GM12878 (cell line): ENCODE data around the gene PRKCE. TPM values are rescaled to one million over a fixed set of nuclear protein-coding genes. Genes with fewer than 3 reads are reported as not detected.

Source experiments
- ATAC-seq: fragments of 200-7000 bp; cut with Tn5 transposase; 3 replicates; pipeline ENCODE4 v1.9.1; 2020; ENCODE audit warnings: mild to moderate bottlenecking, moderate library complexity
- BruUV-seq: library from RNA; stranded (reverse); fragments of 400-500 nt; replicated peaks from 2 replicates; lab custom pipeline; 2021; lab: Mats Ljungman, UMichigan
- CTCF ChIA-PET: fragments of 300-600 bp; sonication (Branson Sonifier 250); formaldehyde crosslinking; extraction: SDS; loops from one replicate; lab custom pipeline; 2021; ENCODE audit warnings: inconsistent platforms; lab: Yijun Ruan, JAX
- POLR2A ChIA-PET: fragments of 350-600 bp; formaldehyde crosslinking; extraction: SDS; loops from one replicate; lab custom pipeline; 2021; ENCODE audit warnings: inconsistent platforms; lab: Charles Lee
- RAD21 ChIA-PET: fragments of 300-600 bp; sonication (Branson Sonifier 250); formaldehyde crosslinking; loops from one replicate; lab custom pipeline; 2023; ENCODE audit warnings: antibody characterized with exemption; ENCODE audit not compliant: unreplicated experiment; lab: Charles Lee
- SMC1A ChIA-PET: fragments of 300-600 bp; sonication (Branson Sonifier 250); formaldehyde crosslinking; loops from one replicate; lab custom pipeline; 2023; ENCODE audit not compliant: unreplicated experiment, uncharacterized antibody; lab: Charles Lee
- DNase-seq: peaks from one replicate; pipeline ENCODE4 v3.0.0-alpha.2; 2011; ENCODE audit warnings: low read depth, low spot score
- FAIRE-seq: peaks from 3 replicates; lab custom pipeline; 2011; peaks lifted over from hg19 to GRCh38; lab: Jason Lieb, UNC
- H2AFZ ChIP-seq: 2 replicates; pipeline ENCODE4 v1.6.0; 2011; ENCODE audit warnings: low read depth, low read length, control low read depth; ENCODE audit not compliant: control insufficient read depth
- H3K27ac ChIP-seq: 2 replicates; pipeline ENCODE4 v1.5.1; 2011; ENCODE audit warnings: control low read depth; ENCODE audit not compliant: control insufficient read depth, insufficient read depth
- H3K27me3 ChIP-seq, 2 experiments: replicated peaks in 1 of 2; 2 replicates each; pipeline versions ENCODE4 v1.6.0 to v1.6.1; 2011; ENCODE audit warnings: low read length in 1 of 2; ENCODE audit not compliant: control insufficient read depth in 2 of 2, insufficient read depth in 2 of 2
- H3K36me3 ChIP-seq, 2 experiments: 2 replicates each; pipeline ENCODE4 v1.5.1; 2011; ENCODE audit warnings: low read length in 1 of 2; ENCODE audit not compliant: control insufficient read depth in 2 of 2, insufficient read depth in 2 of 2
- H3K4me1 ChIP-seq: 2 replicates; pipeline ENCODE4 v1.6.1; 2011; ENCODE audit warnings: mild to moderate bottlenecking, low read length, moderate library complexity, mixed read lengths; ENCODE audit not compliant: control insufficient read depth, insufficient read depth
- H3K4me2 ChIP-seq: 2 replicates; pipeline ENCODE4 v1.6.0; 2011; ENCODE audit warnings: control low read depth; ENCODE audit not compliant: control insufficient read depth, insufficient read depth
- H3K4me3 ChIP-seq: fragments of 200-600 bp; sonication (generic); 2 replicates; pipeline ENCODE4 v1.5.1; 2016
- H3K79me2 ChIP-seq: 2 replicates; pipeline ENCODE4 v1.6.0; 2011; ENCODE audit warnings: low read length; ENCODE audit not compliant: control insufficient read depth, insufficient read depth
- H3K9ac ChIP-seq: 2 replicates; pipeline ENCODE4 v1.8.0; 2011; ENCODE audit warnings: low read length, control low read depth, mixed read lengths; ENCODE audit not compliant: control insufficient read depth, insufficient read depth
- H3K9me3 ChIP-seq: replicated peaks from 3 replicates; pipeline ENCODE4 v1.5.1; 2011; ENCODE audit warnings: mild to moderate bottlenecking, low read length; ENCODE audit not compliant: control insufficient read depth, insufficient read depth
- H4K20me1 ChIP-seq: 2 replicates; pipeline ENCODE4 v1.6.0; 2011; ENCODE audit not compliant: control insufficient read depth, insufficient read depth
- BCL11A ChIP-seq: IDR thresholded peaks from 2 replicates; pipeline ENCODE4 v1.6.1; 2011; ENCODE audit warnings: low read depth, low read length
- BMI1 ChIP-seq: fragments of 450-650 bp; IDR thresholded peaks from 2 replicates; pipeline ENCODE4 v1.6.1; 2016; ENCODE audit warnings: mild to moderate bottlenecking, moderate library complexity, borderline replicate concordance
- CHD1 ChIP-seq: IDR thresholded peaks from 2 replicates; pipeline ENCODE4 v1.6.1; 2012; ENCODE audit warnings: low read depth, low read length, improper control_type of control experiment
- CHD2 ChIP-seq: IDR thresholded peaks from 2 replicates; pipeline ENCODE4 v1.6.1; 2011; ENCODE audit warnings: low read depth, low read length, improper control_type of control experiment, borderline replicate concordance
- HDAC6 ChIP-seq: fragments of 200-600 bp; sonication (generic); IDR thresholded peaks from one replicate; pipeline ENCODE4 v1.8.0; 2017; ENCODE audit warnings: antibody characterized with exemption; ENCODE audit not compliant: unreplicated experiment
- KAT2A ChIP-seq: conservative IDR thresholded peaks from 2 replicates; pipeline ENCODE4 v1.6.1; 2011; ENCODE audit warnings: low read depth, low read length; ENCODE audit not compliant: control insufficient read depth
- MTA3 ChIP-seq: IDR thresholded peaks from 2 replicates; pipeline ENCODE4 v1.6.1; 2012; ENCODE audit warnings: low read length, inconsistent platforms, borderline replicate concordance
- MYB ChIP-seq: fragments of 150-350 bp; IDR thresholded peaks from 2 replicates; pipeline ENCODE4 v1.6.1; 2014; ENCODE audit warnings: mild to moderate bottlenecking, low read depth, low read length, borderline replicate concordance
- SMC3 ChIP-seq: IDR thresholded peaks from 2 replicates; pipeline ENCODE4 v1.6.1; 2011; ENCODE audit warnings: low read length, improper control_type of control experiment, borderline replicate concordance
- SREBF2 ChIP-seq: IDR thresholded peaks from 2 replicates; pipeline ENCODE4 v1.6.1; 2012; ENCODE audit warnings: mild to moderate bottlenecking, low read length
- ZNF687 ChIP-seq: fragments of 450-650 bp; IDR thresholded peaks from 2 replicates; pipeline ENCODE4 v1.6.1; 2017; ENCODE audit warnings: mild to moderate bottlenecking, moderate library complexity
- WGBS: methylation state at CpG from one replicate; pipeline ENCODE4 v1.1.6; 2016; ENCODE audit warnings: low lambda C conversion rate; ENCODE audit not compliant: insufficient replicate concordance, insufficient coverage; ENCODE audit errors: missing lambda C conversion rate; 5-methylcytosine and 5-hydroxymethylcytosine counted together
- in situ Hi-C: fragments of 300-500 bp; cut with MboI; formaldehyde crosslinking; loops from 9 replicates; pipeline ENCODE4 v1.14.3; 2018; ENCODE audit warnings: mixed read lengths
- intact Hi-C: fragments of 100-400 bp; cut with micrococcal nuclease; formaldehyde crosslinking; loops from one replicate; pipeline ENCODE4 v1.14.2; 2022; ENCODE audit not compliant: unreplicated experiment
- polyA plus RNA-seq, 11 experiments: library from polyadenylated mRNA; depleted of rRNA in 4 of 11; unstranded in 6 of 11; stranded (reverse) in 5 of 11; fragments of >200 nt; fragmentation: Nextera tagmentation in 4 of 11; fragmentation: Illumina TruSeq in 1 of 11; extraction: Ambion mirVana in 4 of 11; extraction: Trizol in 1 of 11; gene quantifications; 1 replicate in 1 of 11; 2 replicates in 10 of 11; pipeline versions ENCODE4 v1.2.1 to v1.2.3, GENCODE V29; 2011 to 2016; ENCODE audit warnings: inconsistent platforms in 2 of 11, missing spikeins in 2 of 11, low read depth in 1 of 11
- total RNA-seq, 4 experiments: library from RNA; depleted of rRNA in 3 of 4; stranded (reverse); fragments of >200 nt in 3 of 4; fragmentation: Illumina TruSeq in 1 of 4; extraction: Trizol in 1 of 4; gene quantifications; 2 replicates each; pipeline versions ENCODE4 v1.2.1 to v1.2.3, GENCODE V29; 2013 to 2021
- TF ChIP-seq, protein P1 (sequence below): fragments of 450-650 bp; IDR thresholded peaks from 2 replicates; pipeline ENCODE4 v1.6.1; 2017; ENCODE audit warnings: antibody characterized with exemption, mild to moderate bottlenecking, moderate library complexity
- TF ChIP-seq, protein P2 (sequence below): IDR thresholded peaks from 2 replicates; pipeline ENCODE4 v1.6.1; 2011; ENCODE audit warnings: low read depth, mild to moderate bottlenecking, low read length, moderate library complexity, borderline replicate concordance; ENCODE audit errors: extremely low read depth
- TF ChIP-seq, protein P3 (sequence below): IDR thresholded peaks from 2 replicates; pipeline ENCODE4 v1.6.1; 2012; ENCODE audit warnings: low read depth, low read length, improper control_type of control experiment

The PRKCE gene
- total and polyA plus RNA-seq, 10 of the 15 experiments (the other 5 are each of a cell fraction or from before 2014, with no cell fraction given), result 2.6 to 28.2 (median 11.3) TPM

DNA sequence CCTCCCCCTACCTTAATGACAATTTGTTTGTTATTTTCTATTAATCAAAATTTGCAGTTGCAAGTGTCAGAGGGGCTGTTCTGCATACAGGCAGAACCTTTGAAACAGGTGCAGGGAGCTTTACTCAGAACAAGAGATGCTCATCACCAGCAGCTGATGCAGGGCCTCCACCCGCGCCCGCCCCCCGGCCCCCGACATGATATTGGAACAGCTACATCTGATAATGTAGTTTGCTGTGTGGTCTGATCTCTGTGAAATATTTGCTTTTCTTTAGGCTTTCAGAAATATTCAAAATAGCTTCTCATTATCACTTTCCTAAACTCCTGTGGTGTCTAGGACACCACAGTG, 130.0 kb downstream of the PRKCE start (continued):
- TF ChIP-seq ZNF687, result no peak

DNA sequence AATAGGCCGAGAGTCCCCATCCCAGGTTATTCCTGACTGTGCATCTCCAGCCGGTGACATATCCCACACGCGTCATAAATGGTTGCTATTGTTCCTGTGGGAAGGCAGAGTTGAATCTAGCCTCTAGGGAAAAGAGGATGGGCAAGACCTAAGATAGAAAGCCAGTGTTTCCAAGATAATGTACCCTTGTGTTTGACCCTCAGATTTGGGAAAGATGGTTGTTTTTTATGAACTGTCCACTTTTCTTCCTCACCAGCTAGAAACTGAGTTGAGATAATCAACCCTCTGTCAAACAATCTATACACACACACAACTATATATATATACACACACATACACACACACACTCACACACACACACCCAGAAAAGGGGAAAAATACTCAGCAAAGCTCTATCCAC, 131.0 kb downstream of the PRKCE start:
- WGBS, result 94% methylated on average over 4 of the region's 4 CpGs
- H3K27me3 ChIP-seq, result no peaks in the 10 kb centered on the region
- H3K4me1 ChIP-seq, result peaks cover 16% of the 10 kb centered on the region
- SMC1A ChIA-PET, result interaction anchor here (1.0 to 5.4 kb wide), 6 partner anchors 9 to 153 kb away, joined by 3 to 63 read pairs (median 5); no protein-coding TSS in a partner anchor
- POLR2A ChIA-PET, result interaction anchor here (1.1 kb wide), 1 partner anchor 25 kb away, joined by 3 read pairs; no protein-coding TSS in a partner anchor
- TF ChIP-seq BMI1, result no peak
- TF ChIP-seq, protein P1, sequence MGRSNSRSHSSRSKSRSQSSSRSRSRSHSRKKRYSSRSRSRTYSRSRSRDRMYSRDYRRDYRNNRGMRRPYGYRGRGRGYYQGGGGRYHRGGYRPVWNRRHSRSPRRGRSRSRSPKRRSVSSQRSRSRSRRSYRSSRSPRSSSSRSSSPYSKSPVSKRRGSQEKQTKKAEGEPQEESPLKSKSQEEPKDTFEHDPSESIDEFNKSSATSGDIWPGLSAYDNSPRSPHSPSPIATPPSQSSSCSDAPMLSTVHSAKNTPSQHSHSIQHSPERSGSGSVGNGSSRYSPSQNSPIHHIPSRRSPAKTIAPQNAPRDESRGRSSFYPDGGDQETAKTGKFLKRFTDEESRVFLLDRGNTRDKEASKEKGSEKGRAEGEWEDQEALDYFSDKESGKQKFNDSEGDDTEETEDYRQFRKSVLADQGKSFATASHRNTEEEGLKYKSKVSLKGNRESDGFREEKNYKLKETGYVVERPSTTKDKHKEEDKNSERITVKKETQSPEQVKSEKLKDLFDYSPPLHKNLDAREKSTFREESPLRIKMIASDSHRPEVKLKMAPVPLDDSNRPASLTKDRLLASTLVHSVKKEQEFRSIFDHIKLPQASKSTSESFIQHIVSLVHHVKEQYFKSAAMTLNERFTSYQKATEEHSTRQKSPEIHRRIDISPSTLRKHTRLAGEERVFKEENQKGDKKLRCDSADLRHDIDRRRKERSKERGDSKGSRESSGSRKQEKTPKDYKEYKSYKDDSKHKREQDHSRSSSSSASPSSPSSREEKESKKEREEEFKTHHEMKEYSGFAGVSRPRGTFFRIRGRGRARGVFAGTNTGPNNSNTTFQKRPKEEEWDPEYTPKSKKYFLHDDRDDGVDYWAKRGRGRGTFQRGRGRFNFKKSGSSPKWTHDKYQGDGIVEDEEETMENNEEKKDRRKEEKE, result no peak
- no peak for TF ChIP-seq KAT2A
- no peak for TF ChIP-seq SREBF2
- TF ChIP-seq MTA3, result no peak
- TF ChIP-seq, protein P2, sequence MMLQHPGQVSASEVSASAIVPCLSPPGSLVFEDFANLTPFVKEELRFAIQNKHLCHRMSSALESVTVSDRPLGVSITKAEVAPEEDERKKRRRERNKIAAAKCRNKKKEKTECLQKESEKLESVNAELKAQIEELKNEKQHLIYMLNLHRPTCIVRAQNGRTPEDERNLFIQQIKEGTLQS, result no peak
- no peak for TF ChIP-seq CHD2
- TF ChIP-seq HDAC6, result no peak
- no peak for TF ChIP-seq CHD1
- no peak for TF ChIP-seq BCL11A
- TF ChIP-seq SMC3, result no peak
- no peak for TF ChIP-seq MYB
- TF ChIP-seq, protein P3, sequence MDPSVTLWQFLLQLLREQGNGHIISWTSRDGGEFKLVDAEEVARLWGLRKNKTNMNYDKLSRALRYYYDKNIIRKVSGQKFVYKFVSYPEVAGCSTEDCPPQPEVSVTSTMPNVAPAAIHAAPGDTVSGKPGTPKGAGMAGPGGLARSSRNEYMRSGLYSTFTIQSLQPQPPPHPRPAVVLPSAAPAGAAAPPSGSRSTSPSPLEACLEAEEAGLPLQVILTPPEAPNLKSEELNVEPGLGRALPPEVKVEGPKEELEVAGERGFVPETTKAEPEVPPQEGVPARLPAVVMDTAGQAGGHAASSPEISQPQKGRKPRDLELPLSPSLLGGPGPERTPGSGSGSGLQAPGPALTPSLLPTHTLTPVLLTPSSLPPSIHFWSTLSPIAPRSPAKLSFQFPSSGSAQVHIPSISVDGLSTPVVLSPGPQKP, result no peak
- no peak overlapping the region for H2AFZ ChIP-seq
- no peak overlapping the region for H3K9ac ChIP-seq
- peaks cover 5% of the 10 kb centered on the region; the same call in 1 of the 2 replicates for H3K79me2 ChIP-seq
- no peak overlapping the region for H3K4me2 ChIP-seq
- in situ Hi-C loops (no loop called here), intact Hi-C loops (no loop called here)
- no peaks in the 10 kb centered on the region for H3K36me3 ChIP-seq
- FAIRE-seq (no peak), ATAC-seq (no peak), DNase-seq (no peak)
- no peak overlapping the region for H3K27ac ChIP-seq
- no peaks in the 10 kb centered on the region; the same call in 2 of the 3 replicates for H3K9me3 ChIP-seq
- CTCF ChIA-PET, result interaction anchor here (0.6 to 5.5 kb wide), 5 partner anchors 53 to 154 kb away, joined by 3 to 68 read pairs (median 3); no protein-coding TSS in a partner anchor
- no peaks in the 10 kb centered on the region for H4K20me1 ChIP-seq
- BruUV-seq, result no TSS peak
- RAD21 ChIA-PET, result interaction anchor here (1.9 to 2.9 kb wide), 3 partner anchors 7 to 129 kb away, joined by 6 to 12 read pairs (median 7); no protein-coding TSS in a partner anchor
- no peak overlapping the region for H3K4me3 ChIP-seq
